Measurements from ENCODE around the gene PHRF1. TPM values are rescaled to one million over a fixed set of nuclear protein-coding genes. Genes with fewer than 3 reads are reported as not detected.

The PHRF1 gene
- total and polyA plus RNA-seq, 8 donors: 11.2 to 39.3 (median 14.8) TPM

DNA sequence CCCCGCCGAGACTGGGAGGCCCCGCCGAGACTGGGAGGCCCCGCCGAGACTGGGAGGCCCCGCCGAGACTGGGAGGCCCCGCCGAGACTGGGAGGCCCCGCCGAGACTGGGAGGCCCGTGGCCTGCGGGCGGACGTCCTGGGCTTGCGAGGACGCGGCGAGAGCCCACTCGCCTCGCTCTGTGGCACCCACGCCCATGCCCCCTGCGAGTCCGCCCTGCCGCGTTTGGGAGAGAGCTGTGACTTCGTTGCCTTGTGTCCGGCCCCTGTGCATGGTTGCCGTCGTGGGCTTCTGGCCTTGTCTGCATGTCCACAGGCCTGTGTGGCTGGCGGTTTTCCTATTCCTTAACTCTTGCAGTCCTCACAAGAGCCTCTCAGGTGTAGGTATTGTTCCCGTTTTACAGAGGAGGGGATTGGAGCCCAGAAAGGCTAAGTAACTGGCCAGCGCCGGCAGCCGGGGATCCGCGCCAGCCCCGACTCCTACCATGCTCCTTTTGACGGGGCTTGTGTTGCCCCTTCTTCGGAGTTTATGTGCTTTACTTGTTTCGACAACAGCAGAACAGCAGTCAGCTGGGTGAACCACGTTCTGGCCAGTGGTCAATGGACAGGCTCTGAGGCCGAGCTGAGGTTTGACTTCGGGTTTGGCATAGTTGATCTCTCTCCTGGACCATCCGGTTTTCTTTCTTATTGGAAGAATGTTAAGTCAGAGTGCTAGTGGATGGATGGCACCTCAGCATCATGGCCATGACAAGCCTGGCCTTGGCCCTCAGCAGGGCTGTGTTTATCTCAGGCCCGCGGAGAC is 741 bp downstream of the PHRF1 start:
- H3K27ac ChIP-seq: peak overlapping the region in 3 of 4 donors; percentile 25 to 99 (median 47)
- TF ChIP-seq, protein P1, sequence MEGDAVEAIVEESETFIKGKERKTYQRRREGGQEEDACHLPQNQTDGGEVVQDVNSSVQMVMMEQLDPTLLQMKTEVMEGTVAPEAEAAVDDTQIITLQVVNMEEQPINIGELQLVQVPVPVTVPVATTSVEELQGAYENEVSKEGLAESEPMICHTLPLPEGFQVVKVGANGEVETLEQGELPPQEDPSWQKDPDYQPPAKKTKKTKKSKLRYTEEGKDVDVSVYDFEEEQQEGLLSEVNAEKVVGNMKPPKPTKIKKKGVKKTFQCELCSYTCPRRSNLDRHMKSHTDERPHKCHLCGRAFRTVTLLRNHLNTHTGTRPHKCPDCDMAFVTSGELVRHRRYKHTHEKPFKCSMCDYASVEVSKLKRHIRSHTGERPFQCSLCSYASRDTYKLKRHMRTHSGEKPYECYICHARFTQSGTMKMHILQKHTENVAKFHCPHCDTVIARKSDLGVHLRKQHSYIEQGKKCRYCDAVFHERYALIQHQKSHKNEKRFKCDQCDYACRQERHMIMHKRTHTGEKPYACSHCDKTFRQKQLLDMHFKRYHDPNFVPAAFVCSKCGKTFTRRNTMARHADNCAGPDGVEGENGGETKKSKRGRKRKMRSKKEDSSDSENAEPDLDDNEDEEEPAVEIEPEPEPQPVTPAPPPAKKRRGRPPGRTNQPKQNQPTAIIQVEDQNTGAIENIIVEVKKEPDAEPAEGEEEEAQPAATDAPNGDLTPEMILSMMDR (IDR thresholded peaks at IDR 0.05): no peak
- H3K4me3 ChIP-seq: peak overlapping the region; percentile 64 to 81 (median 78)
- H3K36me3 ChIP-seq: no peaks in the 10 kb centered on the region
- FAIRE-seq (no peak), ATAC-seq (no peak), DNase-seq (peak in 4 of 6 donors; percentile 48 to 82 (median 62))
- no peaks in the 10 kb centered on the region for H3K27me3 ChIP-seq
- 1% methylated on average over 38 to 46 of the region's 48 CpGs for WGBS, 2 donors
- H3K4me1 ChIP-seq: peaks cover 22 to 33% (median 28%) of the 10 kb centered on the region in 3 donors
- intact Hi-C loops (cut with DNase I): no loop called here
- no peaks in the 10 kb centered on the region for H3K9me3 ChIP-seq

DNA sequence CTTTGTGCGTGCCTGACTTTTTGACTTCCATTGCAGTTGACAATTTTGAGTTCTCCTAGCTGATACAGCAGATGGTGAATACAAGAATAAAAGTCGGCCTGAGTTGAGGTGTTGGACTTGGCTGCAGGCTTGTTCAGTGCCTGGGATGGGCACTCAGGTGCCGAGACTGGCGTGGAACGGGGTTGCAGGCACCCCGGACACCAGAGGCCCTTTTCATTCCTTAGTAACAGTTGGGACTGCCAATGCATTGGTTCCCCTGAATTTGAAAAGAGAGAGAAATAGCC is 1.3 kb downstream of the PHRF1 start:
- H3K9me3 ChIP-seq: no peaks in the 10 kb centered on the region
- TF ChIP-seq, protein P1 (IDR thresholded peaks at IDR 0.05): no peak
- FAIRE-seq (no peak), DNase-seq (no peak), ATAC-seq (no peak)
- no peaks in the 10 kb centered on the region for H3K27me3 ChIP-seq
- 21 to 28% methylated on average over 6 of the region's 6 CpGs for WGBS, 2 donors
- peaks cover 22 to 33% (median 28%) of the 10 kb centered on the region in 3 donors for H3K4me1 ChIP-seq
- H3K27ac ChIP-seq: no peak overlapping the region
- H3K4me3 ChIP-seq: peak overlapping the region in 3 of 4 donors; percentile 78 to 81 (median 79)
- H3K36me3 ChIP-seq: no peaks in the 10 kb centered on the region
- intact Hi-C loops (cut with DNase I): no loop called here

DNA sequence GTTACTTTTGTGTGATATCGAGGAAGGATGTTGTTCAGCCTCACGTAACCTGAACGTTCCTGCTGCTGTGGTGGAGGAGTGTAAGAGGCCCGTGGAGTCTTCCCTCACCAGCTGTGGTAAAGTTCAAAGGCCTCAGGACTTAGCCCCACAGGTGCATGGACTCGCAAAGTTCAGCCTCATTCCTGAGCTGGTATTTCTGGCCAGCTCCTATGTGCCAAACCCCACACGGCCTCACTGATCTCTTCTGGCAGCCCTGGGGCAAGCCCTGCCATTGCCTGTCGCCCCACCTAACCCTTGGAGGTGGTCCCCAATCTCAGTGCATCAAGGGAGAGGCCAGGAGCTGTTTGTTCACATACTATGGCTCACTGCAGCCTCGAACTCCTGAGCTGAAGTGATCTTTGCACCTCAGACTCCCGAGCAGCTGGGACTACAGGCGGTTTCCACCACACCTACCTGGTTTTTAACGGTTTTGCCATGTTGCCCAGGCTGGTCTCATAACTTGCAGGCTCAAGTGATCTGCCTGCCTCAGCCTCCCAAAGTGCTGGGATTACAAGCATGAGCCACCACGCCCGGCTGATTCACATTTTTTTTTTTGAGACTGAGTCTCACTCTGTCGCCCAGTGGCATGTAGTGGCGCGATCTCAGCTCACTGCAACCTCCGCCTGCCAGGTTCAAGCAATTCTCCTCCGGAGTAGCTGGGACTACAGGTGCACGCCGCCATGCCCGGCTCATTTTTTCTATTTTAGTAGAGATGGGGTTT is 2.2 kb downstream of the PHRF1 start:
- Histone ChIP-seq H3K9me3 (no peaks in the 10 kb centered on the region), H3K27ac (no peak overlapping the region), H3K4me1 (peaks cover 22 to 33% (median 28%) of the 10 kb centered on the region in 3 donors), H3K27me3 (no peaks in the 10 kb centered on the region), H3K36me3 (peaks cover 0 to 7% (median 0%) of the 10 kb centered on the region in 3 donors), H3K4me3 (peak overlapping the region in 1 of 4 donors; percentile 81)
- DNase-seq (peak in 1 of 6 donors; percentile 29), FAIRE-seq (no peak), ATAC-seq (no peak)
- 56 to 60% methylated on average over 21 of the region's 21 CpGs for WGBS, 2 donors
- TF ChIP-seq, protein P1 (IDR thresholded peaks at IDR 0.05): no peak
- intact Hi-C loops (cut with DNase I): no loop called here

DNA sequence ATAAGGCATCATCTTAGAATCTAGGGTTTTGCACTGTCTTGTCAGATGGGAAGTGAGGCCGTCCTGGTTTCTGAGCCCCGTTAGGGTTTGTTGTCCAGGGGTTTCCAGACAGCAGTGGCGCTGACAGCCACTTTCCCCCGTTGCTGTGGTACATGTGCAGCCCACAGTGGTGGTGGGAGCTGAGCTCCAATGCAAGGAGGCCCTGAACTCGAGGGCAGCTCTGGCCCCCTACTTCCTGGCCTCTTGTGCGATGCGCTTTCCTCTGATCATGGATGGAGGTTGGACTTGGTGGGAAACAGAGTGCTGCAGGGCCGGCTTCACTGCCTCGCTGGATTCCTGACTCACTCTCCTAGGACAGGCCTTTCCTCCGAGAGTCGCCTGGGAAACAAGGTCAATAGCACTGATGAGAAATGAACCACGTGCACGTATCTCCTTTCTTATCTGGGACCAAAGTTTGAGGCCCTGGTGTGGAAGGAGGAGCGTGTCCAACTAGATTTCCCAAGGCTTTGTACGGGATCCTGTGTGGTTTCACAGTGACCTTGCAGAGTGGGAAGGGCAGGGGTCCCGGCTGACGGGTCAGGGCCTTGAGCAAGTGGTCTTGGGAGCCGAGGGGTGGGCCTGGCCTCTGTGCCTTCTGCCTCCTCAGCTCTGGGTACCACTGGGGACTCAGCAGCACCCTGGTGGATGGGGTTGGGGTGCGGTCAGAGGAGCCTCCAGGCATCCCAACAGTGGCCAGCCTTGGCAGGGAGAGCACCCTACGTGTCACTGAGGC is 3.7 kb downstream of the PHRF1 start:
- intact Hi-C loops (cut with DNase I): no loop called here
- peak; percentile 6 to 28 (median 20) for ATAC-seq
- Histone ChIP-seq H3K4me3 (no peak overlapping the region), H3K27me3 (no peaks in the 10 kb centered on the region), H3K36me3 (peaks cover 0 to 12% (median 0%) of the 10 kb centered on the region in 3 donors), H3K9me3 (no peaks in the 10 kb centered on the region), H3K27ac (peak overlapping the region in 3 of 4 donors; percentile 11 to 22 (median 18)), H3K4me1 (peaks cover 22 to 33% (median 28%) of the 10 kb centered on the region in 3 donors)
- 32% methylated on average over 20 of the region's 20 CpGs for WGBS, 2 donors
- no peak for FAIRE-seq
- TF ChIP-seq, protein P1 (IDR thresholded peaks at IDR 0.05): no peak
- DNase-seq: peak in 4 of 6 donors; percentile 41 to 70 (median 56)

Measured in pancreas (tissue), 10 donors.